ENCODE data around the gene MCTP1. TPM values are rescaled to one million over a fixed set of nuclear protein-coding genes. Genes with fewer than 3 reads are reported as not detected.

Gene MCTP1
- total RNA-seq, 2 donors from 2014 or later: 5.1 to 10.0 TPM

- H3K4me3 ChIP-seq: no peak overlapping the region
- no peaks in the 10 kb centered on the region for H3K9me3 ChIP-seq
- H3K36me3 ChIP-seq: no peaks in the 10 kb centered on the region
- no peak for DNase-seq (ENCODE audit: low spot score)
- no peaks in the 10 kb centered on the region for H3K4me1 ChIP-seq
- no peak for TF ChIP-seq CTCF (IDR thresholded peaks at IDR 0.05)
- H3K27ac ChIP-seq: no peak overlapping the region
- no peaks in the 10 kb centered on the region for H3K27me3 ChIP-seq
These were observed 184.3 kb downstream of the MCTP1 start for GRCh38 chr5:95100551-95100950.

- TF ChIP-seq CTCF (IDR thresholded peaks at IDR 0.05): no peak
- no peak for DNase-seq (ENCODE audit: low spot score)
- Histone ChIP-seq H3K4me1 (no peaks in the 10 kb centered on the region), H3K27ac (no peak overlapping the region), H3K27me3 (no peaks in the 10 kb centered on the region), H3K36me3 (no peaks in the 10 kb centered on the region), H3K4me3 (no peak overlapping the region), H3K9me3 (no peaks in the 10 kb centered on the region)
These were observed 186.9 kb downstream of the MCTP1 start for GRCh38 chr5:95098012-95098411.

GRCh38 chr5:95093211-95093610, 191.7 kb downstream of the MCTP1 start:
- Histone ChIP-seq H3K36me3 (no peaks in the 10 kb centered on the region), H3K27me3 (no peaks in the 10 kb centered on the region), H3K4me3 (no peak overlapping the region), H3K27ac (no peak overlapping the region), H3K9me3 (no peaks in the 10 kb centered on the region), H3K4me1 (no peaks in the 10 kb centered on the region)
- no peak for DNase-seq (ENCODE audit: low spot score)
- no peak for TF ChIP-seq CTCF (IDR thresholded peaks at IDR 0.05)

GRCh38 chr5:95090774-95091173, 194.1 kb downstream of the MCTP1 start:
- no peak overlapping the region for H3K27ac ChIP-seq
- no peaks in the 10 kb centered on the region for H3K27me3 ChIP-seq
- H3K9me3 ChIP-seq: no peaks in the 10 kb centered on the region
- H3K4me1 ChIP-seq: no peaks in the 10 kb centered on the region
- no peak for DNase-seq (ENCODE audit: low spot score)
- no peak overlapping the region for H3K4me3 ChIP-seq
- TF ChIP-seq CTCF (IDR thresholded peaks at IDR 0.05): no peak
- H3K36me3 ChIP-seq: no peaks in the 10 kb centered on the region

GRCh38 chr5:95087816-95088317, 197.0 kb downstream of the MCTP1 start:
- Histone ChIP-seq H3K27ac (no peak overlapping the region), H3K4me3 (no peak overlapping the region), H3K36me3 (no peaks in the 10 kb centered on the region), H3K4me1 (no peaks in the 10 kb centered on the region), H3K27me3 (no peaks in the 10 kb centered on the region), H3K9me3 (no peaks in the 10 kb centered on the region)
- no peak for DNase-seq (ENCODE audit: low spot score)
- no peak for TF ChIP-seq CTCF (IDR thresholded peaks at IDR 0.05)

All from right atrium auricular region (tissue), 2 donors.